ENCODE results near the gene MSRB3.

- TF ChIP-seq CTCF (IDR thresholded peaks at IDR 0.05) (no peak), POLR2A (IDR thresholded peaks at IDR 0.05) (no peak)
Measured at GRCh38 chr12:65499167-65499566, 220.7 kb downstream of the MSRB3 start.
